ENCODE results near the gene ANKRD44. TPM values are rescaled to one million over a fixed set of nuclear protein-coding genes. Genes with fewer than 3 reads are reported as not detected.
A peak's percentile ranks its signal among the peaks of the same experiment; 100 is the strongest.

The ANKRD44 gene
- total RNA-seq, 2 donors from 2014 or later = 7.0 to 7.9 TPM

- TF ChIP-seq CTCF (IDR thresholded peaks at IDR 0.05) = no peak
- no peaks in the 10 kb centered on the region for H3K27me3 ChIP-seq
- no peaks in the 10 kb centered on the region for H3K9me3 ChIP-seq
- no peak overlapping the region for H3K27ac ChIP-seq
- no peak overlapping the region for H3K9ac ChIP-seq (ENCODE audit: low read depth in 2 of 2, low read length in 2 of 2)
- intact Hi-C loops (cut with DNase I) = no loop called here
- DNase-seq = no peak
- H3K36me3 ChIP-seq = no peaks in the 10 kb centered on the region
- no peaks in the 10 kb centered on the region for H3K4me1 ChIP-seq
- H3K4me3 ChIP-seq = no peak overlapping the region
These were observed 98.7 kb downstream of the ANKRD44 start for GRCh38 chr2:197211881-197212342.

- H3K4me3 ChIP-seq = no peak overlapping the region
- H3K4me1 ChIP-seq = no peaks in the 10 kb centered on the region
- H3K36me3 ChIP-seq = no peaks in the 10 kb centered on the region
- no peak for DNase-seq
- H3K9me3 ChIP-seq = no peaks in the 10 kb centered on the region
- peak overlapping the region in 1 of 2 donors; percentile 28 for H3K9ac ChIP-seq (ENCODE audit: low read depth in 2 of 2, low read length in 2 of 2)
- intact Hi-C loops (cut with DNase I) = no loop called here
- peak overlapping the region; percentile 23 for H3K27ac ChIP-seq
- no peaks in the 10 kb centered on the region for H3K27me3 ChIP-seq
- no peak for TF ChIP-seq CTCF (IDR thresholded peaks at IDR 0.05)
These were observed 100.2 kb downstream of the ANKRD44 start for GRCh38 chr2:197210430-197210829.

DNA sequence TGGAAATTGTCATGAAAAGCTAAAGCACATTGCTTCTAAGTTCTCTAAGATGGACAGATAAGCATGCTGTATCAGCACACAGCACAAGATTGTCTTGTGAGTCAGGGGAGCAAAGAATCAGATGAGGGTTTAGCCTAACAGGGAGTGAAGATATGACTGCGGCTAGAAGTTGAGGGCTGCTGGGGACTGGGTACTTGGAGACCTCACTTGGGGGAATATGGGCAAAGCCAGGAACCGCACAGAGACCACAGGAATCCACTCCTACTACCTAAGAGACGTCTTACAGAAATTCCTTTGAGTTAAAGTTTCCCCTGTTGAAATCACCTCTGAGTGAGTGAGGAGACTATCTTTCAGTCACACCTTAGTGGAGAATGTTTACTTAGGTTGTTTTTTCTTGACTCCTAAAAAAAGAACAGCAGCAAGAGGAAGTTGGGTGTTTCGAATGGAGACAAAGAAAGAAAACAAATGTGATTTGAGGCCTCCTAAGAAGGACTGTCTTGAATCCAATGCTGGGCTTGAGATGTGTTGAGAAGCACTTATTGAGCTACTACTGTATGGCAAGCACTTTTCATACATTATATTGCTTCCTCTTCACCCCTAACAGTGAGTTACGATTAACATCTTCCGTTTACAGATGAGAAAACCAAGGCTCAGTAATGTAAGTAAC, 100.7 kb downstream of the ANKRD44 start:
- no peaks in the 10 kb centered on the region for H3K27me3 ChIP-seq
- H3K4me1 ChIP-seq = no peaks in the 10 kb centered on the region
- H3K36me3 ChIP-seq = no peaks in the 10 kb centered on the region
- intact Hi-C loops (cut with DNase I) = no loop called here
- no peak for DNase-seq
- peak overlapping the region; percentile 23 for H3K27ac ChIP-seq
- no peak for TF ChIP-seq CTCF (IDR thresholded peaks at IDR 0.05)
- H3K9me3 ChIP-seq = no peaks in the 10 kb centered on the region
- no peak overlapping the region for H3K4me3 ChIP-seq
- no peak overlapping the region for H3K9ac ChIP-seq (ENCODE audit: low read depth in 2 of 2, low read length in 2 of 2)

DNA sequence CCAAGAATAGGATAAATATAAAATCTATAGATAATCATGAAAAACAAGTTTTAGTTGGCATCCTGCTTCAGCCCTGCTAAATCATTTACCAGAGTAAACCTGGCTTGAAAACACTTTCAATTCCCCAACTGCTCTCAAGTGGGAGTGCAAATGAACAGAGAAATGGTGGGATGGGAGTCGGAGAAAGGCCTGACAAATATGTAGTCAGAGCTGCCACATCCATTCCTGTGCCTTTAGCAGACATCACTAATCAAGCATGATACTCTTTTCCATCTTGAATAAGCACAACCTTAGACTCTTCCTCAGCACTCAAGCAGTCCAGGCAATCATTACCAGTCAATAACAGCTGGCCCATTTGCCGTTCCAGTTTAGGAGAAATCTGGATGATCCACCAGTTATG, 101.3 kb downstream of the ANKRD44 start:
- intact Hi-C loops (cut with DNase I) = no loop called here
- DNase-seq = no peak
- no peak overlapping the region for H3K27ac ChIP-seq

GRCh38 chr2:197208841-197209240, 101.7 kb downstream of the ANKRD44 start:
- H3K9me3 ChIP-seq = no peaks in the 10 kb centered on the region
- no peak overlapping the region for H3K9ac ChIP-seq (ENCODE audit: low read depth in 2 of 2, low read length in 2 of 2)
- H3K27me3 ChIP-seq = no peaks in the 10 kb centered on the region
- DNase-seq = no peak
- H3K4me1 ChIP-seq = no peaks in the 10 kb centered on the region
- no peaks in the 10 kb centered on the region for H3K36me3 ChIP-seq
- H3K27ac ChIP-seq = no peak overlapping the region
- intact Hi-C loops (cut with DNase I) = no loop called here
- TF ChIP-seq CTCF (IDR thresholded peaks at IDR 0.05) = no peak
- H3K4me3 ChIP-seq = no peak overlapping the region

More for the DNA sequence above, 101.3 kb downstream of the ANKRD44 start:
- H3K9ac ChIP-seq (ENCODE audit: low read depth in 2 of 2, low read length in 2 of 2) = no peak overlapping the region
- TF ChIP-seq CTCF (IDR thresholded peaks at IDR 0.05) = no peak
- H3K4me1 ChIP-seq = no peaks in the 10 kb centered on the region
- H3K27me3 ChIP-seq = no peaks in the 10 kb centered on the region
- H3K4me3 ChIP-seq = no peak overlapping the region
- no peaks in the 10 kb centered on the region for H3K36me3 ChIP-seq
- no peaks in the 10 kb centered on the region for H3K9me3 ChIP-seq

Measured in colonic mucosa (tissue), 4 donors.